ENCODE measurements around the gene GTPBP1.

GTPBP1 gene

DNA sequence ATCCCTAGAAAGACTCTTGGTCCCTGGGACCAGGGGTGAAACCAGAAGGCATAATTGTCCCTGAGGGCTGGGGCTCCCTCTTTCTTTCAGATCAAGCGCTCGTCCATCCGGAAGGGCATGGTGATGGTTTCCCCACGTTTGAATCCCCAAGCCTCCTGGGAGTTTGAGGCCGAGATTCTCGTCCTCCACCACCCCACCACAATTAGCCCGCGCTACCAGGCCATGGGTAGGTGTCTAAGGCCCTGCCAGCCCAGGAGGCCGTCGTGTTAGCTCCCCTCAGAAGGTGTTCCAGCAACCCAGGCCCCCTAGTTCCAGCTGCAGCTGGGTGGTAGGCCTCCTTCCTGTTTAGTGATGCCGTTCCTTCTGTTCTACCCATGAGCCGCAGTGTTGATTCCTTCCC, 21.4 kb downstream of the GTPBP1 start:
- no peak for DNase-seq (ENCODE audit: low spot score)

GRCh38 chr22:38727530-38728451, 22.0 kb downstream of the GTPBP1 start:
- no peak for DNase-seq (ENCODE audit: low spot score)

- DNase-seq (ENCODE audit: low spot score): peak; percentile 68
Measured at GRCh38 chr22:38728871-38729796, 23.4 kb downstream of the GTPBP1 start.

GRCh38 chr22:38729946-38730345, 24.2 kb downstream of the GTPBP1 start:
- no peak for DNase-seq (ENCODE audit: low spot score)

- no peak for DNase-seq (ENCODE audit: low spot score)
Measured at GRCh38 chr22:38730411-38730871, 24.7 kb downstream of the GTPBP1 start.

GRCh38 chr22:38731703-38732161, 26.0 kb downstream of the GTPBP1 start:
- no peak for DNase-seq (ENCODE audit: low spot score)

- no peak for DNase-seq (ENCODE audit: low spot score)
Measured at GRCh38 chr22:38732251-38732815, 26.6 kb downstream of the GTPBP1 start.

DNA sequence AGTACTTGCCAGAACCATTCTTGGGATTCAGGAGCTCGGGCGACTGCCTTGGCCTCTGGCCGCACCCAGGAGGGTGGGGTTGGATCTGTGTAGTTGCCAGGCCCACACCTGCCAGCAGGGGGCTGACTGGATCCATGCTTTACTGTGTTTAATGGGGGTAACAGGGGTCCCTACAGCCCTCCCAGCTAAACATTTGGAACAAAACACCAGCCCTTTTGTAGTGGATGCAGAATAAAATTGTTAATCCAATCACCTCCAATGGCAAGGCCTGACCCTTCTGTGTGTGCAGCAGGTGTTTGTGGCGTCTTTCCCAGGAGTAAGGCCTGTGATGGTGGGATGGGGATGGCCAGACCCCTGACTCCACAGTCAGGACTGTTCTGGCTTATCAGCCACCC, 27.6 kb downstream of the GTPBP1 start:
- no peak for DNase-seq (ENCODE audit: low spot score)

DNA sequence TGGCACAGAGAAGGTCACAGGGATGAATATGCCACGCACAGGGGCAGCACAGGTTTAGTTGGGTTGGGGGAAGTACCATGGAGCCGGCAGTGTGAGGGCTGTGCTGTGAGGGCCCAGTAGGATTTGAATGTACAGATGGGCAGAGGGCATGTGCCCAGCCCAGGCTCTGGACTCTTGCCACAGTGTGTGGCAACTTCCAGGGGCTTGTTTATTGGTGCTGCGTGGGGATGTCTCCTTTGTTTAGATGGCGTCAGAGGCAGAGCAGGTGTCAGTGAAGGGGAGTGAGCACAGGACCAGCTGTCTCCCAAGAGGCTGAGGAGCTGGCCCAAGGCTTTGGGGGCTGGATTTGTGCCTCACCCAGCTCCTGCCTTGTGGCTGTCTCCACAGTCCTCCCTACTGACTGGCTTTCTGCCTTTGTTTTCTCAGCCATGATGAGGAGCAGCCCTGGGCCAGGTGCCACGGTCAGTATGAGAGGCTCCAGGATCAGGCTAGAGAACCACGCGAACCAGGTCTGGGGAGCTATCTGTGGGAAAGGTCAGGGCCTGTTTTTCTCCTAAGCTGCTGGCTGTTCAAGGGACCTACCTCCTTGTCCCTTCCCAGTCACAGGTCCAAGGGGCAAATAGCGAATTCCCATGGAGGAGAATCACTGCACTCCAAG, 28.1 kb downstream of the GTPBP1 start:
- no peak for DNase-seq (ENCODE audit: low spot score)

- no peak for DNase-seq (ENCODE audit: low spot score)
Measured at GRCh38 chr22:38734421-38735100, 28.8 kb downstream of the GTPBP1 start.

- DNase-seq (ENCODE audit: low spot score): no peak
Measured at GRCh38 chr22:38735126-38735464, 29.4 kb downstream of the GTPBP1 start.

- no peak for DNase-seq (ENCODE audit: low spot score)
Measured at GRCh38 chr22:38735465-38736256, 29.9 kb downstream of the GTPBP1 start.

GRCh38 chr22:38736257-38736570, 30.5 kb downstream of the GTPBP1 start:
- no peak for DNase-seq (ENCODE audit: low spot score)

DNA sequence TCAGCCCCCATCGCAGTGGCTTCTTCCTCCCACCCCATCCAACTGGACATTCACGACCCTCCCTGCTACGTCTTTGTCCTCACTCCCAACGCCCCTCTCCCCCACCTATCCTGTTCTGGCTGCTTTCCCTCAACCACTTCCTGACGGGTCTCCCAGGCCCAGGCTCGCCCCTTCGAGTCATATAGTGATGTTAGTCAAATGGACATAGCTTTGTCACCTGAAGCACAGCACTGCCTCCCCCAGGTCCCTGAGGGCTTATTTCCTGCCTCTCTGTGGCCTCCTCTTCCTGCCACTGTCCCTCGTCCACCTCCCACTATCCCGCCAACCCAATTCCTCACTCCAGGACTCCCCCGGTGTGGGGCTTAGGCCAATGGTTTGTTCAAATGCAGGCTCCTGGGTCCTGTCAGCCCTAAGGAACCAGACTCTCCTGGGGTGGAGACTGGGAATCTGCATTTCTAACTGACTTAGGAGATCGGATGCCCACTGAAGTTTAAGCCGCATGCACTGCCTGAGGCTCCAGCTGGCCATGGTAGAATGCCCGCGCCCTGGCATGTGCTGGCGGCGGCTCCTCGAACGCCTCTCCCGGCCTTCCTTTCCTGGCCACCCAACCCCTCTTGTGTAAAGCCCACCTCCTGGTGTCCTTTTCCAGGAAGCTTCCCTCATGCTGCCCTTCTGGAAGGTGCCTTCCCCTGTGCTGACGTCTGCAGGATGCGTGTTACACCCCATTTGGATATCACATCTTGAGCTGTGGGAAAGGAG, 31.7 kb downstream of the GTPBP1 start:
- DNase-seq (ENCODE audit: low spot score): no peak

DNA sequence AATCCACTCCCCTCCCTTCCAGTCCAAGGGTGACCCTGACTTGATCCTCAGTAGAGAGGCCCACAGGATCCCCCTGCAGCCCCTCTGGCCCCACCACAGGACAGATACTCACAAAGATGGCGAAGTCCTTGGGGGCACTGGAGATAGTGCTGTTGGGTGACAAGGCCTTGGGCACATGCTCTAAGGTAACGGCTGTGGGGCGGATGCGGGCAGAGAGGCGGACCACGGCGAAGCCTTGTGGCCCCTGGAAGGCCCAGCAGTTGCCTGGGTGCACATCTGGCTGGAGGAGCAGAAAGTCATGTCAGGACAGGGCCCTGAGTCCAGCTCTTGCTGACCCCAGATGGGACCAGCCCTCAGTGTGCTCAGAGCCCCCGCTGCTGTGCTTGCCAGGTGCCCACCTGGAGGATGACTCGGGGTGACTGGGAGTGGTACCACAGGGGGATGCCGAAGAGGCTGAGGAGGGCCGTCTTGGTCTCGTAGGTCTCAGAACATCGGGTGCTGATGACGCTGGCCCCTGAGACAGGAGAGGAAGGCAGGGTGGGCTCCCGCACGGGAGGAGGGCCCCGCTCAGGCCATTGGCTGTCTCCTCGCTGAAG, 32.8 kb downstream of the GTPBP1 start:
- DNase-seq (ENCODE audit: low spot score): no peak

- no peak for DNase-seq (ENCODE audit: low spot score)
Measured at GRCh38 chr22:38739300-38740055, 33.7 kb downstream of the GTPBP1 start.

DNA sequence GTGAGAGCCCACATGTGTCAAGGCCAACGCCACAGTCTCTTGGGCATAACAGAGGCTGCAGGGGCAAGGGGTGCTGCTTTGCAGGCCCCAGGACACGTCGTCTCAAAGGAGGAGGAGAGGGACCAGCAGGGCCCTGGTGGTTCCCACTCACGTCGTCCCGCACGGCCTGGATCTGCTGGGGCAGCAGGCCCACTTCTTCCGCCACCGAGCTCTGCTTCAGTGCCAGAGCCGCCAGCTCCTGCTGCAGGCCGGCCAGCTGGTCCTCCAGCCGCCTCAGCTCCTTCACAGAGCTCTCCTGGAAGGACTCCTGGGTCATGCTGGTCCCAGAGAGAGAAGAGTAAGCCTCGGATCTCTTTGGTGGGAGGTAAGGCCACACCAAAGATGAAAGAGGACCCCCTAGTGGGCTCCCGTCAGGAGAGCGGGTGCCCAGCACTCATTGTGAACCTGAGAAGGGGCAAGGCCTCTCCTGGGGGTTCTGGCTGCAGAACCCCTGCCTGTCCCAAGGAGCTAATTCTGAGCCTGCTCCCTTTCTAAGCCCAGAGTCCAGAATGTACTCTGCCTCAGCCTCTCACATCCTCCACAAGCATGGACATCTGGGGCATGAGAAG, 34.5 kb downstream of the GTPBP1 start:
- no peak for DNase-seq (ENCODE audit: low spot score)

- DNase-seq (ENCODE audit: low spot score): no peak
Measured at GRCh38 chr22:38740754-38741153, 35.0 kb downstream of the GTPBP1 start.
